ENCODE data around the gene BRD2. TPM values are rescaled to one million over a fixed set of nuclear protein-coding genes. Genes with fewer than 3 reads are reported as not detected.

BRD2 gene
- total RNA-seq, 4 donors from 2014 or later: 62.5 to 108 (median 86.6) TPM

GRCh38 chr6:32971581-32972352, 3.4 kb downstream of the BRD2 start:
- Histone ChIP-seq H3K4me1 (peaks cover 34% of the 10 kb centered on the region in 2 donors), H3K9me3 (no peaks in the 10 kb centered on the region), H3K27ac (peak overlapping the region; percentile 97 to 100 (median 100)), H3K36me3 (peaks cover 0 to 37% of the 10 kb centered on the region in 2 donors), H3K4me3 (peak overlapping the region; percentile 95 to 97 (median 96)), H3K27me3 (no peaks in the 10 kb centered on the region)
- ATAC-seq (peak; percentile 59 to 67), DNase-seq (peak; percentile 100)
- in situ Hi-C loops (cut with MboI; ENCODE audit: low sequenced_read_pairs in 4 of 4) (loop anchor here in 3 of 4 donors (25.0 kb wide), 3 partner anchors 441 to 1009 kb away; partner anchors contain the start of genes AGER (in 3 of the 3), AGPAT1 (in 3 of the 3), GPSM3 (in 3 of the 3) and PBX2 (in 3 of the 3)), intact Hi-C loops (cut with DNase I; ENCODE audit: low total_unique reads) (loop anchor here (1.0 to 5.0 kb wide), 3 partner anchors 439 to 1309 kb away; partner anchors contain the start of genes C6orf47 and GPANK1)
- TF ChIP-seq CTCF (IDR thresholded peaks at IDR 0.05 in 4 of 5, conservative IDR thresholded peaks at IDR 0.05 in 1 of 5) (peak in 1 of 5 experiments; percentile 17), POLR2A (IDR thresholded peaks at IDR 0.05) (peak; percentile 99)

- DNase-seq (peak in 1 of 2 donors; percentile 30), ATAC-seq (no peak)
- Histone ChIP-seq H3K4me3 (peak overlapping the region; percentile 95 to 97 (median 96)), H3K9me3 (no peaks in the 10 kb centered on the region), H3K36me3 (peaks cover 0 to 45% of the 10 kb centered on the region in 2 donors), H3K4me1 (peaks cover 28 to 34% of the 10 kb centered on the region in 2 donors), H3K27me3 (no peaks in the 10 kb centered on the region), H3K27ac (peak overlapping the region; percentile 80 to 100 (median 98))
- intact Hi-C loops (cut with DNase I; ENCODE audit: low total_unique reads) (loop anchor here (5.0 kb wide), 2 partner anchors 1150 to 1310 kb away; partner anchors contain the start of genes C6orf47 and GPANK1), in situ Hi-C loops (cut with MboI; ENCODE audit: low sequenced_read_pairs in 4 of 4) (loop anchor here in 3 of 4 donors (25.0 kb wide), 3 partner anchors 440 to 1010 kb away; partner anchors contain the start of genes AGER (in 3 of the 3), AGPAT1 (in 3 of the 3), GPSM3 (in 3 of the 3) and PBX2 (in 3 of the 3))
- no peak for TF ChIP-seq CTCF (IDR thresholded peaks at IDR 0.05 in 4 of 5, conservative IDR thresholded peaks at IDR 0.05 in 1 of 5)
- no peak for TF ChIP-seq POLR2A (IDR thresholded peaks at IDR 0.05)
Measured at GRCh38 chr6:32972353-32973143, 4.2 kb downstream of the BRD2 start.

GRCh38 chr6:32973144-32974015, 5.0 kb downstream of the BRD2 start:
- peak overlapping the region; percentile 80 to 100 (median 98) for H3K27ac ChIP-seq
- no peak for ATAC-seq
- DNase-seq: no peak
- intact Hi-C loops (cut with DNase I; ENCODE audit: low total_unique reads) (loop anchor here (5.0 kb wide), 2 partner anchors 1151 to 1311 kb away; partner anchors contain the start of genes C6orf47 and GPANK1), in situ Hi-C loops (cut with MboI; ENCODE audit: low sequenced_read_pairs in 4 of 4) (loop anchor here in 3 of 4 donors (25.0 kb wide), 3 partner anchors 439 to 1011 kb away; partner anchors contain the start of genes AGER (in 3 of the 3), AGPAT1 (in 3 of the 3), GPSM3 (in 3 of the 3) and PBX2 (in 3 of the 3))
- peaks cover 28 to 38% of the 10 kb centered on the region in 2 donors for H3K4me1 ChIP-seq
- H3K36me3 ChIP-seq: peaks cover 0 to 53% of the 10 kb centered on the region in 2 donors
- no peaks in the 10 kb centered on the region for H3K9me3 ChIP-seq
- H3K27me3 ChIP-seq: no peaks in the 10 kb centered on the region
- TF ChIP-seq POLR2A (IDR thresholded peaks at IDR 0.05): no peak
- no peak for TF ChIP-seq CTCF (IDR thresholded peaks at IDR 0.05 in 4 of 5, conservative IDR thresholded peaks at IDR 0.05 in 1 of 5)
- H3K4me3 ChIP-seq: peak overlapping the region; percentile 95 to 97 (median 96)
